ENCODE results near the gene ARL10.

ARL10 gene, protein sequence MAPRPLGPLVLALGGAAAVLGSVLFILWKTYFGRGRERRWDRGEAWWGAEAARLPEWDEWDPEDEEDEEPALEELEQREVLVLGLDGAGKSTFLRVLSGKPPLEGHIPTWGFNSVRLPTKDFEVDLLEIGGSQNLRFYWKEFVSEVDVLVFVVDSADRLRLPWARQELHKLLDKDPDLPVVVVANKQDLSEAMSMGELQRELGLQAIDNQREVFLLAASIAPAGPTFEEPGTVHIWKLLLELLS

DNA sequence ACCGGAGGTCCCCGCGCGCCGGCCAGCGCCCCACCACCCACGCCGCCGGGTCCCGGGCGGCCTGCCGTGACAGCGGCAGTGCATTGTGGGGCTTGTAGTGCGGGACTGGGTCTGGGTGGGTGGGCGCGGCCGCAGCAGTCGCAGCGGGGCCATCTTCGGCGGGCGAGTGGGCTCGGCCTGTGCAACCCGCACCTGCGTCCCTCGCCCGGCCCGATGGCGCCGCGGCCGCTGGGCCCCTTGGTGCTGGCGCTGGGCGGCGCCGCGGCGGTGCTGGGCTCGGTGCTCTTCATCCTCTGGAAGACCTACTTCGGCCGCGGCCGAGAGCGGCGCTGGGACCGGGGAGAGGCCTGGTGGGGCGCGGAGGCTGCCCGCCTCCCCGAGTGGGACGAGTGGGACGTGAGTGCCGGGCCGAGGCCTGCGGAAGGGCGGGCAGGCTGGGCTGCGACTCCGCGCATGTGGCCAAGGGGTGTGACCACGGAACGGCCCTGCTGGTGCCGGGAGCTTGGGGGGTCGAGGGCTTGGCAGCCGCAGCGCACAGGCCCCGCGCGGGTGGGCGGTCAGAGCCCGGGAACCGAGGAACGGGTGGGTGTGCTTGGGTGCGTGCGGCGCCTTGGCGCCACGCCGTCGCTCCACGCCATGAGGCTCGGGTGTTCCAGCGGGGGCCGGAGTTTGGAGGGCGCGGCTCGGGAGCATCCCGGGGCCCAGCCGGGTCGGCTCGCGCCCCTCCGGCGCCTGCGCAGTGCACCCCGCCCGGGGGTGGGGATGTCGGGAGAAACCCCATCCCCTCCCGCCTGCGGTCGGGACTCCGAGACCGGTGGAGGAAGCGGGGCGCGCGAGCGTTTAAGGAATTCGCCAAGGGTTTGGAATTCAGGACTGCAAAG lies at the start of gene ARL10:
Gene ARL10, plus strand, starts transcription at position 137 of the 881 bp plus-strand sequence. Its CDS starts 77 bp downstream, at position 214.
- DNase-seq (ENCODE audit: low read depth), result peak; percentile 63

DNA sequence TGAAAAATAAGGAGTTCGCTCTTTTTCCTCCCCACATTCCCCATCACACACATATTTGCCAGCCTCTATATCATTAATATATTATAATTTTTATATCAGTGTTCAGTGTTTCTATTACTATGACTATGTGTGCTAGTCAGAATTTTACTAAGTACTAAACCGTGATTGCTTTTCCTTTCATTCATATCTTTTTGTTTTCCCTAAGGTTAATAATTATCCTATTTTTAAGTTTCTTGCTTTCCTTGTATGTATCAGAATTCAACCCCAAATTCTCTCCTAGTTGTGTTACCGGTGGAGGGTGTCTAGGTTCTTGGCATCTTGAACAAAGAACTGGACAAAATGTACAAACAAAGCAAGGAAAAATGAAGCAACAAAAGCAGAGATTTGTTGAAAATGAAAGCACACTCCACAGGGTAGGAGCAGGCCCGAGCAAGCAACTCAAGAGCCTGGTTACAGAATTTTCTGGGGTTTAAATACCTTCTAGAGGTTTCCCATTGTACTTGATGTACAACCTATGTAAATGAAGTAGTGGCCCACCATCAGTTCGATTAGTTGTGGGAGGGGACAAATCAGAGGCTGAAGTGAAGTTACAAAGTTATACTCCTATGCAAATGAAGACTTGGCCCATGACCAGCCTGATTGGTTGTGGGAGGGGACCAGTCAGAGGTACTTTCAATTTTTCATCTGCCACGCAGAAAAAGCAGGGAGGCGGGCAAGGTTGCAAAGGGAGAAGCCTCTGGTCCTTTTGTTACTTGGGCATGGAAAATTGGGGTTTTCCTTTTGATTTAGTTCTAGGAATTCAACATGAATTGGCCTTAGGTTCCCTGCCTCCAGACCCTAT lies 47.5 kb upstream of the ARL10 start:
- no peak for DNase-seq (ENCODE audit: low read depth)

DNA sequence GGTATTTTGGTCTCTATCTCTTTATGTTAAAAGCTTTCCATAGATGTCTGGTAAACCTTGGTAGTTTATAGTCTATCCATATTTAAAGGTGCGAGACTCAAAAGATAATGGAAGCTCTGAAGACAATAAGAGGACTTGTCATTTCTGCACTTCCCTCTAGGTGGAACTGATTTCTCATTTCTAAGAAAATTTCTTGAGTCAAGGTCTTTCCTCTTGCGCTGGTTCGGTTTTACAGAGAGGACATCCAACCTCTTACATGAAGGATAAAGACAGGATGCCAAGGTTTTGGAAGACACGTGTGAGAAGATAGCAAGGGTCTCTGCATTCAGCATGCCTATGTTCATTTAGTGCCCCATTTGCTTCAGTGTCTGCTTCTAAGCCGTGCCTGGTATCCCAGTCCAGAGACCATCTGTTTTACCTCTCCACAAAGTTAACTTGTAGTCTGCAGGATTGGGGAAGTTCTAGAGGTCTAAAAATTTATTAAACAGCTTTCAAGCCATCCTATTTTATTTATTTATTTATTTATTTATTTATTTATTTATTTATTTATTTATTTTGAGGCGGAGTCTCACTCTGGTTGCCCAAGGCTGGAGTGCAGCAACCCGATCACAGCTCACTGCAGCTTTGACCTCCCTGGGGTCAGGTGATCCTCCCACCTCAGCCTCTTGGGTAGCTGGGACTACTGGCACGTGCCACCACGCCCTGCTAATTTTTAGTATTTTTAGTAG lies 45.3 kb upstream of the ARL10 start:
- no peak for DNase-seq (ENCODE audit: low read depth)

DNA sequence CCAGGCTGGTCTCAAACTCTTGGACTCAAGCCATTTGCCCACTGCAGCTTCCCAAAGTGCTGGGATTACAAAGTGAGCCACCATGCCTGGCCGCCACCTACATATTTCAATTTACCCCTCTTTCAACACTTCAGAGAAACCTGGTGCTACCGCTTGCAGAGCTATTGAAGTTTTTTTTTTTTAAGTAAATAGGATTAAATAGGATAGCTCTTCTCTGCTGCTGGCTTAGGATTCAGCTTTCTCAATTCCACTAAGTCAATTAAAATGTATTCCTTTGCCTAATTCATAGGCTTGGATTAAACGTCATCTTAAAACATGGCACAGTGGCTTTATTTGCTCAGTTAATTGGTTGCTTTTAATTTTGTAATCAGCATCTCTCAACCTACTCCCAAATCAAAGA lies 44.7 kb upstream of the ARL10 start:
- no peak for DNase-seq (ENCODE audit: low read depth)

DNA sequence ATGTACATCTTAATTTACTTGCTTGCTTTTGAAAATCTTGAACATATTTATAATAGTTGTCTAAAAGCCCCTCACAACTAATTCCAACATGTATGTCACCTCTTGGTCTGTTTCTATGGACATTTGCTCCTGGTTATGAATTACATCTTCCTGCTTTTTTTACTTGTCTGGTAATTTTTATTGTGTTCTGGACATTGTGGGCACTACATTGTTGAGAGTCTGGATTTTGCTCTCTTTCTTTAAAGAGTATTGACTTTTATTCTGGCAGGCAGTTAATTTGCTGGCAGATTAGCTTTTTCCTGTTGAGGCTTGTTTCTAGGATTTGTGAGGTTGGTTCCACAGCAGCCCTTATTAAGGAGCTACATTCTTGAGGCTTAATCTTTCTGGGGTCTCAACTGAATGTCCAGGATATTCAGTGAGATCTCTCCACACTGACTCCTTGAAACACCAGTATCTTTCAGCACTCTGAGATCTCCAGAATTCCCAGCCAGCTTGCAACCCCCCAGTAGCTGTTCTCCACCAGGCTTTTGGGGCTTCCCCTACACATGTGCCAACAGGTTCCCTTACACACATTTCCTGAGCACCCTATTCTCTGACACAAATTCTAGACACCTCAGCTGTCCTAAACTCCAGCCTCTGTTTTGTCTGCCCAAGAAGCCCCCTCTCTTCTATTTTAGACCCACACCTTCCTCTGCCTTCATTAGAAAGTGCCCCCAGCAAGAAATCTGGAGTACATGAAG lies 31.1 kb upstream of the ARL10 start:
- DNase-seq (ENCODE audit: low read depth), result no peak

DNA sequence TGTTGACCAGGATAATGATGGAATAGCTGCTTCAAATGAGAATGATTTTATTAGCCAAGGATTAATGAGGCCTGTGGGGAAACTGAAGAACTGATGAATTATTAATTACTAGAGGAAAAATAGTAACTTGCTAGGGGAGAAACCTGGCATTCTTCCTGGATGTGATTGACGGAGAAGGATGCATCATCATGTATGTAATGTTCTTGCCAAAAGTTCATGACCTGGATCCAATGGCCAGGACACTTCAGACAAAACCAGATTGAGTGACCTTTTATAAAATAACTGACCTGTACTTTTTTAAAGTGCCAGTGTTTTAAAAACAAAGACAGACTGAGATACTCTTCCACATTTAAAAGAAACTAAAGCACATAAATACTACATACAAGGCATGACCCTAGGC lies 27.4 kb upstream of the ARL10 start:
- no peak for DNase-seq (ENCODE audit: low read depth)

DNA sequence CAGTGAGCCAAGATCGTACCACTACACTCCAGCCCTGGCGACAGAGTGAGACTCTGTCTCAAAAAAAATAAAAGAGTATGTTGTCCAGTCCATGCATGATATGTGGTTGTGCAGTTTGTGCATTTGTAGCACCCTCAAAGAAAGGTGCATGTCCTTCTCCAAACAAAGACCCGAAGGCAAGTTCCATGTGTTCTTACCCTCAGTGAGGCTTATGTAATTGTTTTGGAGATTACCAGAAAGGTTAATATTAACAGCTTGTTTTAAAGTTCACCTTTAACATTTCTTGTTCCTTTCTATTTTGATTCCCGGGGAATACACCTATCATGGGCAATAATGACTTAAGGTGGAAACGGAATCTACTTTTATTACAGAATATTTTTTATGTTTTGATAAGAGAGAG lies 26.0 kb upstream of the ARL10 start:
- no peak for DNase-seq (ENCODE audit: low read depth)

DNA sequence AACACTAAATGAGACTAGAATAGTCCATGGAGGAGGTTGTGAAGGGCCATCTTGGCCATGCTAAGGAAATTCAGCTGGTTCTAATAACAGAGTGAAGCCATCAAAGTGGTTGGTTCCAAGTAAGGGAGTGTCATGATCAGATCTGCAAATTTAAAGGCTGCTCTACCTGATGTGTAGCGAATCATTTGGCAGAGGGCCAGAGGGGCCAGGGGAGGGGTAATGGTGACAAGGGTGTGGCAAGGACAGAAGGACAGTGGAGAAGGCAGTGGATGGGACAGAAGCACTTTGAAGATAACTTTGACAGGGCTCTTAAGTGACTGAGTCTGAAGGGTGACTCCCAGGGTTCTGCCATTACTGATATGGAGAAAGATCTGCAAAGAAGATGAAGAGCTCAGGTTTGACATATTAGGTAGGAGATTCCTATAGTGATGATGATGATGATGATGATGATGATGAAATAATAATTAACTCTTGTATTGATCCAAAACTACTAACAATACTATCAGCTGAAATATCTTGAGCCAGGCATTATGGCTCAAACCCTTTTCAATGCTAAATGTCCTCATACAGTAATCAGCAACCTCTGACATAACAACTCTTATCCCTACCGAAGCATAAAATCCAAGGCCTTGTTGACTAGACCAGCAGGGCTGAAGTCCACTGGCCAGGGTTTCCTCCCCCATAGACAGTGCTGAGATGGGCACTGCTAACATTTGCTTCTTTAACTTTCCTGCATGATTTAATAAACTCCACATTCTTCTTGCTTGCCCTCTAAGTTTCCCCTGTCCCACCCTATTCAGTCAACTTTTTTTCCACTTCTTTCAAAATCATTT lies 23.7 kb upstream of the ARL10 start:
- no peak for DNase-seq (ENCODE audit: low read depth)

DNA sequence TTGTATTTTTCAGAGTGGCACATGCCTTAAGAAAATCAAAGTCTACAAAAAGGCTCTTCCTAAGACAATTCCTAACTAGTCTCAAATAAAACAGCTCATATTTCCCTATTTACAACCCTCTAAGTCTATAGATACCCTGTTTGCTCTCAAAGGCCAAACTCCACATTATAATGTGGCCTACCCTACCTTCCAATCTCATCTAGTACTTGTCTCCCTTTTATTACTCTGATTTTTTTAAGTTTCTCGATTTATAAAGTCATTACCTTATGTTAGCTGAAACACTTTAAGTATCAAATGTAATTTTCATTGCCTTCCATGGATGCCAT lies 23.2 kb upstream of the ARL10 start:
- DNase-seq (ENCODE audit: low read depth), result no peak

DNA sequence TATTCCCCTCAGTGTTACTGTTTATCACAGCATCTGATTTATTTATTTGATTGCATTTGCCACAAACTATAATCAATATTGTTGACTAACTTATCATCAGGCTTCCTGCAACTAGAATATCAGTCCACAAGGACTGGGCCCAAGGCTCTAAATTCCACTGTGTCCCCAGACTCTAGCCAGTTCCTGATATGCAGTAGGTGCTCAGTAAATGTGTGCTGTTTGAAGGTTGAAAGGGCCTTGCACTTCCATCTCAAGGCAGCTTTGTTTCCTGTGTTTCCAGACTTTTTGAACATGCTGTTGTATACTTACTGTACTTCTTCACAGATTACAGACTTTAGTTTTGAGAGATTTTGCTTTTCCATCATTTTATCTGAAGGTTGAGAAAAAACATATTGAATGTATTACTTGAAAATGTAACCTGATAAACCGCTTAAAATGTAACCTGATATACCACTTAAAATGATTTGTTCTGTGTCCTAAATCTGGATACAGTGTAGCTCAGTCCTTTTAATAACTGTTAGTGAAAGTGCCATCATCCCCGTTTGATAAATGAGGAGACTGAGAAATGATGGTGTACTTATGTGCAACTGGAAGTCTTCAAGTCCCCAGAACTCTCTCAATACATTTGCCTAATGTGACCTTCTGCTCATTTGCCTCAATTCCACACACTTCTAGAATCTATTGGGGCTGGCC lies 22.4 kb upstream of the ARL10 start:
- DNase-seq (ENCODE audit: low read depth), result no peak

DNA sequence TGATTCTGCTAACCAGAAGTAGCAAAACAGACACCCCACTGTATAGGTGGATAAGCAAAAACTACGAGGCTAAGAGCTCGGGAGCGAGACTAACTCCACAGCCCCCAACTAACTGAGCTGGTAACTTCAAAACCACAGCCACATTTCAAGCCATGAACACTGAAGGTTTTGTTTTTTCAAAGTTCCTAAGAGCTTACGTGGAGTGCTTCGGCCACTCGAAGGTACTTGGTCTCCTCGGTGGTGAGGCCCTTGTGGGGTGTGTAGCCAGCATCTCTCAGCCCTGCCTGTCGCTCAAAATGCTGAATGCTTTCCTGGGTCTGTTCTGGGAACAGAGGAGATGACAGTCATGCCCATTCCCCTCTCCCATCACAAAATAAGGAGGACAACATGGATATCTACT lies 14.9 kb upstream of the ARL10 start:
- no peak for DNase-seq (ENCODE audit: low read depth)

DNA sequence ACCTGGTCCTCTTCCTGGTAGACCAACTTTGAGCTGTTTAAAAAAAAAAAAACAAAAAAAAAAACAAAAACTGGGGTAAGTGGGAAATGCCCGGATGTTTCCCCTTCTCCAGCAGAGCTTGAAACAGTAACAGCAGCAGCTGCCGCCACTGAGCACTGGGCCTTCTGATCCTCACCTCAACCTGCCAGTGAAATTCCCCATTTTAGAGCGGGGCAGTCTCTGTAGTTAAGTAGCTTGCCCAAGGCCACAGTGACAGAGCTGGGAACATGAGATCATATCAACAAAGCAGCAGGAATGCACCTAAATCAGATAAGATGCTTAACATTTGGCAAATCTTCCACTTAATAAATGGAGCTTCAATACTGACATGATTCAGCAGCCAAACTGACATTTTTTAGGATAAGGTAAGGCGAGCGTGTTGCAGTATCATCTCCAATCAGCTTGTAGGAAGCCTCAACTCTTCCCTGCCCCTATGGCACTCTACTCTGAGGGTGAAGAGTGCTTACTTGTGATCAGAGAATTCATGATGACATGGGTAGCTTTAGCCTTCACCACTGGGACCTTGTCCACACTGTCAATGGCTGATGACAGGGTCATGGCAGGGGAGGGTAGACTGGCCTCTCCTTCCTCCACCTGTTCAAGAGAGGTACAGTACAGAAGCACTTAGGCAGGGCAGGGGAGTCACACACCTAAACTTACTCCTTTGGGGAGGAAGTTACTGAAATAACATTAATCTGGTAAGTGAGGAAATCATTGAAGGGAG lies 13.0 kb upstream of the ARL10 start:
- DNase-seq (ENCODE audit: low read depth), result no peak

DNA sequence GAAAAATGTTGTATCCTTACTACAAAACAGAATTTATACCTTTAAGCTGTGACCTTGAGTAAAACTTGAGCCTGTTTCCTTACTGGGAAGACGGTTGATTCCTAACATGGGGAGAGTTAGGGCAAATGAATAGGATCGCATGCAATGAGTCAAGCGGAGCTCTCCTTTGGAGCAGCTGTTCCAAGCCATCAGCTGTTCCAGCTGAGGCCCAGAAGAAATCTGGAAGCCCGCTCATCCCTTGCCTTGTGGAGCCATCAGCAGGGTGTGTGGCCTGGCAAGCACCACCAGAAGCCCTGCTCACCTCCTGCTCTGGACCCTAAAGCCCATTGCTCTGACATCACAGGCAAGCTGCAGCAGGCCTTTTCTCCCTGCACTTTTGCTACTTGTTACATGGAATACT lies 11.8 kb upstream of the ARL10 start:
- no peak for DNase-seq (ENCODE audit: low read depth)

DNA sequence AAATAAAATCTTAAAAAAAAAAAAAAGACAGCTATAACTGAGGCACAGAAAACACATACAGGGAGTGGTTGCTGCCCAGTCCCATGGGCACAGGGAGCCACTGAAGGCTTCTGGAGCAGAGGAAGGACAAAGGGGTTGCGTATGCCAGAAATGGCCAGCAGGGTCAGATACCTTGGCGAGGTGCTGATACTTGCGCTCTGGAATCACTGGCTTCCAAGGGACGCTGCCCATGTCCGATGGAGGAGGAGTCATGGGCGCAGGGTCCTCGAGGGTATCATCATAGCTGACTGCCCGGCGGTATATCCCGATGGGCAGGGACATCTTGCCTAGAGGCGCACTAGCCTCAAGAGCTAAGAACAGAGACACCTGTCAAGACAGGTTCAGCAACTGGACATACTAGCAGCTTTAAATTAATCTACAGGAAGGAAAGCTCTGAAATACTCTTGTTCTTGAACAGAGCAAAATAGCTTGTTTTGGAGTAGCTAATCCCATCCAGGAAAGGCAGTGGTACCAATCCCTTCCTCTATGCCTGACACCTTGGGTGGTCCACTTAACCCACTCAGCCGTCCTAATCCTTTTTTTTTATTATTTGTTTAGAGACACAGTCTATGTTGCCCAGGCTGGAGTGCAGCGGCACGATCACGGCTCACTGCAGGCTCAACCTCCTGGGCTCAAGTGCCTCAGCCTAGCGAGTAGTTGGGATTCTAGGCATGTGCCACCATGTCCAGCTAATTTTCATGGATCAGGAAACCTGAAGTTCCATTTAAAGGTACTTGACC lies 9.7 kb upstream of the ARL10 start:
- no peak for DNase-seq (ENCODE audit: low read depth)

DNA sequence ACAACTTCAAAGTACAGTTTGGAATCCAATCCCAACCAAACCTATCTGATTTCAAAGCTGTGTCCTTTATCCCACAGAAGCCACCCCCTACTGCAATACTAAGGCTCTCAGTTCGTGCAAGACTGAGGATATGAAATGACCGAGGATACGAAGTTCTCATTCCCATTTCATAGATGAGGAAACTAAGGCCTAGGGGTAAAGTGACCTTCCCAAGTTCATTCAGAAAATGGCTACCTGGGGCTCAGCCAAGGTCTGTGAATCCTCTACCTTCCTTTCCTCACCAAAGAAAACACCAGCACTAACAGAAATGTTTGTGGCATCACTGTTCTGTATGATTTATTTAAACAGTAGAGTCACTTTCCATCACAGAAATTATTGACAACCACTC lies 9.1 kb upstream of the ARL10 start:
- DNase-seq (ENCODE audit: low read depth), result no peak

DNA sequence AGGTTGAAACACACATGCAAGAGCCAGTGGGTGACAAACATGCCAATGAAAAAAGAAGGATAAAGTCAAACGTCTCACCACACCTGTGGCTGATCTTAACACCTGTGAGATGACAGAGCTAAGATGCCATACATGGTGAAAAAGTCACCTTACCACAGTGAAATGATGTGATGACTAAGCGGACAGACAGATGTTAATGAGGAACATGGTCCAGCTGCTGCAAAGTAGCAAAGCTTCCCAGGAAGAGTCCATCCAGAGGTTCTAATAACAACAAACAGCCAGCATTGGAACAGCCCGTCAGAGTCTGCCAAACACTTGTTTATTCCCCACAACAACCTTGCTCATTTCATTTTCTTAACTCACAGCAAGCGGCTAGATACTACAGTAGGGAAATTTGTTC lies 5.6 kb upstream of the ARL10 start:
- no peak for DNase-seq (ENCODE audit: low read depth)

DNA sequence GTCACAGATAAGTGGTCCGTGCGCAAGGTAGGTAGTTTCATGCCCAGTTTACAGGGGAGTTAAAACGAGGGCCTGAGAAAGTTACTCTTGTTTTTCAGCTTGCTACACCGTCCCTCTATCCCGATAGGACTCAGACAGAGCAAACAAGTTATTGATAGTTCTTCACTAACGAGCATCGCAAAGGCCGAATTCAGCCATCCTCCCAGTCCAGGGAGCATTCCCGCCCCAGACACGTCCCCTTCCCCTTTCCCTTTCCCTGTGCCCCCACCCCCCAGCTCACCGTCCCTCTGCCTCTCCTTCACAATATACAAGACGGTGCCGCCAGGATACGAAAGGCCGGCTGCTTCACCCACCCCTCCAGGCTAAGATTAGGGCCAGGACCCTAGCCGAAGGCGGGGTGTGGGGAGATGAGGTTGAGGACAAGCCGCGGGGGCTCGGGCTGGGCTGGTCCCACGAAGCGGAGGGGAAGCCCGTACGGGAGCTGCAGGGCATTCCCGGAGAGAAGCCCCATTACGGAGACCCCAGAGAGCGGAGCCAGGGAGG lies 4.3 kb upstream of the ARL10 start:
- no peak for DNase-seq (ENCODE audit: low read depth)
